Measurements from ENCODE around the gene DYNLL2.
"Not testable (repeated sequence)": the region's sequence is repeated elsewhere in the genome, so short reads cannot be mapped to it uniquely, and the experiment has no call there.

DYNLL2 gene

GRCh38 chr17:58121925-58122324 is 38.7 kb downstream of the DYNLL2 start:
- TF ChIP-seq PPARA (CRISPR knock-in tag; IDR thresholded peaks at IDR 0.05; ENCODE audit: borderline replicate concordance) = no peak
- TF ChIP-seq ZFP30 (CRISPR knock-in tag; IDR thresholded peaks at IDR 0.05) = no peak
- TF ChIP-seq TOX (CRISPR knock-in tag; IDR thresholded peaks at IDR 0.05; ENCODE audit: borderline replicate concordance) = no peak
- no peak for TF ChIP-seq CSRNP3 (CRISPR knock-in tag; IDR thresholded peaks at IDR 0.05)
- no peak for TF ChIP-seq ZC3H10 (CRISPR knock-in tag; IDR thresholded peaks at IDR 0.05)
- TF ChIP-seq ZNF8 (CRISPR knock-in tag; IDR thresholded peaks at IDR 0.05) = no peak
- TF ChIP-seq POU6F1 (CRISPR knock-in tag; IDR thresholded peaks at IDR 0.05; ENCODE audit: borderline replicate concordance, low read depth) = no peak
- no peak for TF ChIP-seq SNAI2 (CRISPR knock-in tag; IDR thresholded peaks at IDR 0.05)
- no peak for TF ChIP-seq RARB (CRISPR knock-in tag; IDR thresholded peaks at IDR 0.05)
- ATAC-seq = peak; percentile 55; the same call in 2 of the 3 replicates

GRCh38 chr17:58127846-58128245 is 44.6 kb downstream of the DYNLL2 start:
- TF ChIP-seq CSRNP3 (CRISPR knock-in tag; IDR thresholded peaks at IDR 0.05) (no peak), CREB5 (CRISPR knock-in tag; IDR thresholded peaks at IDR 0.05; ENCODE audit: low read depth) (no peak), ARNTL (CRISPR knock-in tag; IDR thresholded peaks at IDR 0.05; ENCODE audit: borderline replicate concordance, low read depth) (no peak), ZFP3 (CRISPR knock-in tag; IDR thresholded peaks at IDR 0.05) (no peak), PATZ1 (CRISPR knock-in tag; IDR thresholded peaks at IDR 0.05; ENCODE audit: borderline replicate concordance) (no peak), TOX (CRISPR knock-in tag; IDR thresholded peaks at IDR 0.05; ENCODE audit: borderline replicate concordance) (no peak), TSHZ2 (CRISPR knock-in tag; IDR thresholded peaks at IDR 0.05) (no peak), RARB (CRISPR knock-in tag; IDR thresholded peaks at IDR 0.05) (no peak), ZNF565 (CRISPR knock-in tag; conservative IDR thresholded peaks at IDR 0.05; ENCODE audit: low read depth) (no peak), TCF4 (CRISPR knock-in tag; IDR thresholded peaks at IDR 0.05; ENCODE audit: borderline replicate concordance) (no peak), ZNF8 (CRISPR knock-in tag; IDR thresholded peaks at IDR 0.05) (no peak), GLIS3 (CRISPR knock-in tag; IDR thresholded peaks at IDR 0.05) (no peak), ZNF70 (CRISPR knock-in tag; IDR thresholded peaks at IDR 0.05) (no peak), CSDC2 (CRISPR knock-in tag; IDR thresholded peaks at IDR 0.05) (no peak)
- no peak for ATAC-seq

GRCh38 chr17:58132697-58133096 is 49.5 kb downstream of the DYNLL2 start:
- not testable (repeated sequence) for ATAC-seq
